Activated B cell treated with CpG ODN at 0.5 μM for 24 hours (primary cell): Measurements from ENCODE around the gene TMEM242. TPM values are rescaled to one million over a fixed set of nuclear protein-coding genes. Genes with fewer than 3 reads are reported as not detected.

ENCODE experiments used
- ATAC-seq: fragments of 200-7000 bp; cut with Tn5 transposase; one replicate; pipeline ENCODE4 v1.10.0; 2021; ENCODE audit warnings: low read depth, mild to moderate bottlenecking, moderate library complexity
- CTCF ChIA-PET: fragments of 350-600 bp; sonication (Branson Sonifier 250); formaldehyde crosslinking; loops from one replicate; lab custom pipeline; 2021; ENCODE audit warnings: antibody characterized with exemption; lab: Charles Lee
- POLR2A ChIA-PET: fragments of 350-600 bp; sonication (Branson Sonifier 250); formaldehyde crosslinking; loops from one replicate; lab custom pipeline; 2021; ENCODE audit warnings: antibody characterized with exemption; lab: Charles Lee
- DNase-seq: peaks from one replicate; pipeline ENCODE4 v3.0.0; 2022
- H3K27ac Mint-ChIP-seq: one replicate; pipeline ENCODE4 v1.8.0; 2020; ENCODE audit warnings: mixed read lengths
- H3K27me3 Mint-ChIP-seq: one replicate; pipeline ENCODE4 v1.8.0; 2021; ENCODE audit warnings: mixed read lengths
- H3K36me3 Mint-ChIP-seq: one replicate; pipeline ENCODE4 v1.8.0; 2021; ENCODE audit warnings: low read depth, mixed read lengths
- H3K4me1 Mint-ChIP-seq: one replicate; pipeline ENCODE4 v1.8.0; 2021; ENCODE audit warnings: mixed read lengths
- H3K4me3 Mint-ChIP-seq: one replicate; pipeline ENCODE4 v1.8.0; 2020; ENCODE audit warnings: mild to moderate bottlenecking, mixed read lengths
- H3K9me3 Mint-ChIP-seq: one replicate; pipeline ENCODE4 v1.8.0; 2020; ENCODE audit warnings: mixed read lengths
- CTCF ChIP-seq: fragments of 200-600 bp; IDR thresholded peaks from one replicate; pipeline ENCODE4 v1.8.0; 2022; ENCODE audit warnings: antibody characterized with exemption, mild to moderate bottlenecking
- intact Hi-C: fragments of 100-400 bp; cut with micrococcal nuclease; formaldehyde crosslinking; loops from one replicate; pipeline ENCODE4 v1.15.1; 2024
- total RNA-seq: library from RNA; stranded (reverse); gene quantifications from 2 replicates; pipeline ENCODE4 v1.2.3, GENCODE V29; 2022

Gene TMEM242
- total RNA-seq, 1 donor from 2014 or later: 17.6 TPM

GRCh38 chr6:157253699-157254098 is 69.6 kb downstream of the TMEM242 start:
- peaks cover 26% of the 10 kb centered on the region for H3K27me3 Mint-ChIP-seq
- no peak for TF ChIP-seq CTCF
- DNase-seq (no peak), ATAC-seq (no peak)
- H3K4me3 Mint-ChIP-seq: no peak overlapping the region
- POLR2A ChIA-PET: no interaction called here
- no peaks in the 10 kb centered on the region for H3K36me3 Mint-ChIP-seq
- no peaks in the 10 kb centered on the region for H3K4me1 Mint-ChIP-seq
- no peak overlapping the region for H3K27ac Mint-ChIP-seq
- CTCF ChIA-PET: no interaction called here
- no peaks in the 10 kb centered on the region for H3K9me3 Mint-ChIP-seq
- intact Hi-C loops: no loop called here

- H3K36me3 Mint-ChIP-seq: no peaks in the 10 kb centered on the region
- intact Hi-C loops: no loop called here
- H3K4me1 Mint-ChIP-seq: no peaks in the 10 kb centered on the region
- ATAC-seq: no peak
- DNase-seq: no peak
- ChIA-PET CTCF (no interaction called here), POLR2A (no interaction called here)
- no peak for TF ChIP-seq CTCF
- peaks cover 25% of the 10 kb centered on the region for H3K27me3 Mint-ChIP-seq
- H3K9me3 Mint-ChIP-seq: peaks cover 4% of the 10 kb centered on the region
- H3K27ac Mint-ChIP-seq: no peak overlapping the region
- H3K4me3 Mint-ChIP-seq: no peak overlapping the region
Observed at GRCh38 chr6:157253017-157253416, 70.3 kb downstream of the TMEM242 start.

GRCh38 chr6:157251586-157252247 is 71.6 kb downstream of the TMEM242 start:
- Mint-ChIP-seq H3K36me3 (no peaks in the 10 kb centered on the region), H3K4me1 (no peaks in the 10 kb centered on the region), H3K9me3 (peaks cover 5% of the 10 kb centered on the region), H3K27me3 (peaks cover 21% of the 10 kb centered on the region), H3K27ac (no peak overlapping the region), H3K4me3 (no peak overlapping the region)
- POLR2A ChIA-PET: no interaction called here
- ATAC-seq (no peak), DNase-seq (no peak)
- CTCF ChIA-PET: no interaction called here
- intact Hi-C loops: no loop called here
- no peak for TF ChIP-seq CTCF

- no peak for ATAC-seq
- CTCF ChIA-PET: no interaction called here
- POLR2A ChIA-PET: no interaction called here
Observed at GRCh38 chr6:157249826-157250225, 73.5 kb downstream of the TMEM242 start.

GRCh38 chr6:157248264-157248663 is 75.1 kb downstream of the TMEM242 start:
- peaks cover 12% of the 10 kb centered on the region for H3K27me3 Mint-ChIP-seq
- POLR2A ChIA-PET: no interaction called here
- H3K4me3 Mint-ChIP-seq: no peak overlapping the region
- CTCF ChIA-PET: no interaction called here
- TF ChIP-seq CTCF: no peak
- intact Hi-C loops: no loop called here
- H3K4me1 Mint-ChIP-seq: no peaks in the 10 kb centered on the region
- H3K36me3 Mint-ChIP-seq: no peaks in the 10 kb centered on the region
- ATAC-seq: no peak
- H3K27ac Mint-ChIP-seq: no peak overlapping the region
- peaks cover 12% of the 10 kb centered on the region for H3K9me3 Mint-ChIP-seq
- no peak for DNase-seq

More at GRCh38 chr6:157249826-157250225, 73.5 kb downstream of the TMEM242 start:
- intact Hi-C loops: no loop called here
- Mint-ChIP-seq H3K4me3 (no peak overlapping the region), H3K27ac (no peak overlapping the region), H3K9me3 (peaks cover 5% of the 10 kb centered on the region), H3K36me3 (no peaks in the 10 kb centered on the region), H3K4me1 (no peaks in the 10 kb centered on the region), H3K27me3 (peaks cover 14% of the 10 kb centered on the region)
- DNase-seq: no peak
- no peak for TF ChIP-seq CTCF
